Measurements from ENCODE around the gene SYTL3.
"Not testable (repeated sequence)": the region's sequence is repeated elsewhere in the genome, so short reads cannot be mapped to it uniquely, and the experiment has no call there.

The SYTL3 gene

GRCh38 chr6:158780246-158780884 is 130.5 kb downstream of the SYTL3 start:
- FAIRE-seq: no peak

GRCh38 chr6:158780988-158781691 is 131.3 kb downstream of the SYTL3 start:
- no peak for FAIRE-seq

GRCh38 chr6:158781692-158782373 is 132.0 kb downstream of the SYTL3 start:
- no peak for FAIRE-seq

GRCh38 chr6:158782432-158783166 is 132.7 kb downstream of the SYTL3 start:
- FAIRE-seq: no peak

- no peak for FAIRE-seq
Observed at GRCh38 chr6:158783167-158783450, 133.3 kb downstream of the SYTL3 start.

GRCh38 chr6:158783851-158784250 is 134.0 kb downstream of the SYTL3 start:
- FAIRE-seq: no peak

- no peak for FAIRE-seq
Observed at GRCh38 chr6:158784505-158784904, 134.7 kb downstream of the SYTL3 start.

GRCh38 chr6:158785036-158785435 is 135.2 kb downstream of the SYTL3 start:
- FAIRE-seq: no peak

- FAIRE-seq: no peak
Observed at GRCh38 chr6:158786645-158787304, 136.9 kb downstream of the SYTL3 start.

GRCh38 chr6:158787395-158787794 is 137.5 kb downstream of the SYTL3 start:
- no peak for FAIRE-seq

- no peak for FAIRE-seq
Observed at GRCh38 chr6:158789115-158789917, 139.5 kb downstream of the SYTL3 start.

- FAIRE-seq: no peak
Observed at GRCh38 chr6:158791274-158791855, 141.5 kb downstream of the SYTL3 start.

- FAIRE-seq: not testable (repeated sequence)
Observed at GRCh38 chr6:158792505-158792904, 142.7 kb downstream of the SYTL3 start.

GRCh38 chr6:158793432-158793831 is 143.6 kb downstream of the SYTL3 start:
- no peak for FAIRE-seq

GRCh38 chr6:158795516-158795915 is 145.7 kb downstream of the SYTL3 start:
- FAIRE-seq: no peak

- no peak for FAIRE-seq
Observed at GRCh38 chr6:158796353-158796752, 146.5 kb downstream of the SYTL3 start.

- no peak for FAIRE-seq
Observed at GRCh38 chr6:158797331-158798310, 147.8 kb downstream of the SYTL3 start.

- no peak for FAIRE-seq
Observed at GRCh38 chr6:158798311-158798710, 148.5 kb downstream of the SYTL3 start.

- FAIRE-seq: no peak
Observed at GRCh38 chr6:158799051-158799792, 149.4 kb downstream of the SYTL3 start.
